ENCODE measurements around the gene CLPTM1.

CLPTM1 gene

GRCh38 chr19:45008552-45008951 lies 53.4 kb downstream of the CLPTM1 start:
- no peak for DNase-seq (ENCODE audit: low spot score)

- DNase-seq (ENCODE audit: low spot score): no peak
These were observed 54.6 kb downstream of the CLPTM1 start for GRCh38 chr19:45009625-45010255.

GRCh38 chr19:45010306-45010705 lies 55.1 kb downstream of the CLPTM1 start:
- DNase-seq (ENCODE audit: low spot score): no peak

- DNase-seq (ENCODE audit: low spot score): no peak
These were observed 56.8 kb downstream of the CLPTM1 start for GRCh38 chr19:45011959-45012358.

GRCh38 chr19:45016388-45017314 lies 61.5 kb downstream of the CLPTM1 start:
- peak; percentile 53 for DNase-seq (ENCODE audit: low spot score)

- DNase-seq (ENCODE audit: low spot score): no peak
These were observed 64.0 kb downstream of the CLPTM1 start for GRCh38 chr19:45019187-45019586.

GRCh38 chr19:45020071-45020470 lies 64.9 kb downstream of the CLPTM1 start:
- DNase-seq (ENCODE audit: low spot score): no peak

- DNase-seq (ENCODE audit: low spot score): no peak
These were observed 66.8 kb downstream of the CLPTM1 start for GRCh38 chr19:45021971-45022370.

GRCh38 chr19:45023048-45023447 lies 67.9 kb downstream of the CLPTM1 start:
- DNase-seq (ENCODE audit: low spot score): no peak

GRCh38 chr19:45025264-45025663 lies 70.1 kb downstream of the CLPTM1 start:
- no peak for DNase-seq (ENCODE audit: low spot score)

GRCh38 chr19:45027371-45027770 lies 72.2 kb downstream of the CLPTM1 start:
- no peak for DNase-seq (ENCODE audit: low spot score)

- no peak for DNase-seq (ENCODE audit: low spot score)
These were observed 75.6 kb downstream of the CLPTM1 start for GRCh38 chr19:45030825-45031224.

GRCh38 chr19:45032421-45032820 lies 77.2 kb downstream of the CLPTM1 start:
- DNase-seq (ENCODE audit: low spot score): peak; percentile 54

GRCh38 chr19:45035755-45036154 lies 80.6 kb downstream of the CLPTM1 start:
- DNase-seq (ENCODE audit: low spot score): no peak

GRCh38 chr19:45037393-45038169 lies 82.4 kb downstream of the CLPTM1 start:
- DNase-seq (ENCODE audit: low spot score): no peak

- peak; percentile 82 for DNase-seq (ENCODE audit: low spot score)
These were observed 84.0 kb downstream of the CLPTM1 start, which contains the start of gene CLASRP for GRCh38 chr19:45038931-45039893. Gene CLASRP, plus strand, starts transcription at chr19:45039045. Its CDS starts 1,168 bp downstream, at chr19:45040213.

GRCh38 chr19:45040059-45040771 lies 85.0 kb downstream of the CLPTM1 start:
- DNase-seq (ENCODE audit: low spot score): no peak

GRCh38 chr19:45041125-45041524 lies 85.9 kb downstream of the CLPTM1 start:
- DNase-seq (ENCODE audit: low spot score): no peak
